SK-N-SH (cell line): ENCODE measurements around the gene FRK.

Source experiments
- EZH2phosphoT487 ChIP-seq: fragments of 200-600 bp; sonication (generic); IDR thresholded peaks from 2 replicates; pipeline ENCODE4 v1.6.1; 2017; ENCODE audit warnings: low read depth, mixed run types, mild to moderate bottlenecking, antibody characterized with exemption, moderate library complexity, borderline replicate concordance
- FOXJ3 ChIP-seq: sonication (generic); formaldehyde crosslinking; IDR thresholded peaks from 2 replicates; pipeline ENCODE4 v1.5.1; 2020; ENCODE audit warnings: mild to moderate bottlenecking, missing genetic modification reagents
- FOXM1 ChIP-seq: IDR thresholded peaks from 2 replicates; pipeline ENCODE4 v1.4.0; 2012; ENCODE audit warnings: low read depth, mild to moderate bottlenecking
- IRF3 ChIP-seq: fragments of 150-350 bp; IDR thresholded peaks from 2 replicates; pipeline ENCODE4 v1.6.1; 2016; ENCODE audit warnings: mild to moderate bottlenecking, low read depth, low read length
- MAX ChIP-seq: IDR thresholded peaks from 2 replicates; pipeline ENCODE4 v1.4.0; 2012; ENCODE audit warnings: low read depth
- NFIC ChIP-seq: IDR thresholded peaks from 2 replicates; pipeline ENCODE4 v1.4.0; 2012; ENCODE audit warnings: borderline replicate concordance
- TEAD4 ChIP-seq: IDR thresholded peaks from 2 replicates; pipeline ENCODE4 v1.4.0; 2012; ENCODE audit warnings: mild to moderate bottlenecking, borderline replicate concordance; ENCODE audit not compliant: insufficient read depth
- ZBTB33 ChIP-seq: IDR thresholded peaks from 2 replicates; pipeline ENCODE4 v1.4.0; 2012; ENCODE audit warnings: low read depth, borderline replicate concordance
- TF ChIP-seq, protein P1 (sequence below): fragments of 150-350 bp; IDR thresholded peaks from 2 replicates; pipeline ENCODE4 v1.6.1; 2017; ENCODE audit warnings: antibody characterized with exemption, low read length, low read depth, borderline replicate concordance
- TF ChIP-seq, protein P2 (sequence below): fragments of 200-600 bp; sonication (generic); IDR thresholded peaks from 2 replicates; pipeline ENCODE4 v1.6.1; 2017; ENCODE audit warnings: antibody characterized with exemption, mild to moderate bottlenecking, moderate library complexity

DNA sequence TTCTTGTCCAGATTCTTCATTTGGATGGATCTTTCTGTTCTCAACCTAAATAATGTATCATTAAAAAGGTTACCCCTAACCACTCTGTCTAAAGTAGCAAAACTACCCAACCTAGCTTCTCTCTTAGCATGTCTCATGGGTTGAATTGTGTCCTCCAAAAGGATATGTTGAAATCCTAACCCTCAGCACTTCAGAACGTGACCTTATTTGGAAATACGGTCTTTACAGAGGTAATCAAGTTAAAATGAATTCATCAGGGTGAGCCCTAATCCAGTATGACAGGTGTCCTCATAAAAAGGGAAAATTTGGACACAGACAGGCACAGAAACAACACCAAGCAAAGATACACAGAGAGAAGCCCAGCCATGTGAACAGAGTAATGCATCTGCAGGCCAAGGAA is 6.1 kb upstream of the FRK start:
- TF ChIP-seq NFIC: no peak
- TF ChIP-seq TEAD4: no peak
- TF ChIP-seq MAX: no peak
- no peak for TF ChIP-seq IRF3
- TF ChIP-seq, protein P1, sequence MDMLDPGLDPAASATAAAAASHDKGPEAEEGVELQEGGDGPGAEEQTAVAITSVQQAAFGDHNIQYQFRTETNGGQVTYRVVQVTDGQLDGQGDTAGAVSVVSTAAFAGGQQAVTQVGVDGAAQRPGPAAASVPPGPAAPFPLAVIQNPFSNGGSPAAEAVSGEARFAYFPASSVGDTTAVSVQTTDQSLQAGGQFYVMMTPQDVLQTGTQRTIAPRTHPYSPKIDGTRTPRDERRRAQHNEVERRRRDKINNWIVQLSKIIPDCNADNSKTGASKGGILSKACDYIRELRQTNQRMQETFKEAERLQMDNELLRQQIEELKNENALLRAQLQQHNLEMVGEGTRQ: no peak
- TF ChIP-seq, protein P2, sequence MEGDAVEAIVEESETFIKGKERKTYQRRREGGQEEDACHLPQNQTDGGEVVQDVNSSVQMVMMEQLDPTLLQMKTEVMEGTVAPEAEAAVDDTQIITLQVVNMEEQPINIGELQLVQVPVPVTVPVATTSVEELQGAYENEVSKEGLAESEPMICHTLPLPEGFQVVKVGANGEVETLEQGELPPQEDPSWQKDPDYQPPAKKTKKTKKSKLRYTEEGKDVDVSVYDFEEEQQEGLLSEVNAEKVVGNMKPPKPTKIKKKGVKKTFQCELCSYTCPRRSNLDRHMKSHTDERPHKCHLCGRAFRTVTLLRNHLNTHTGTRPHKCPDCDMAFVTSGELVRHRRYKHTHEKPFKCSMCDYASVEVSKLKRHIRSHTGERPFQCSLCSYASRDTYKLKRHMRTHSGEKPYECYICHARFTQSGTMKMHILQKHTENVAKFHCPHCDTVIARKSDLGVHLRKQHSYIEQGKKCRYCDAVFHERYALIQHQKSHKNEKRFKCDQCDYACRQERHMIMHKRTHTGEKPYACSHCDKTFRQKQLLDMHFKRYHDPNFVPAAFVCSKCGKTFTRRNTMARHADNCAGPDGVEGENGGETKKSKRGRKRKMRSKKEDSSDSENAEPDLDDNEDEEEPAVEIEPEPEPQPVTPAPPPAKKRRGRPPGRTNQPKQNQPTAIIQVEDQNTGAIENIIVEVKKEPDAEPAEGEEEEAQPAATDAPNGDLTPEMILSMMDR: no peak
- TF ChIP-seq ZBTB33: no peak
- no peak for TF ChIP-seq EZH2phosphoT487
- no peak for TF ChIP-seq FOXJ3 (CRISPR knock-in tag)
- no peak for TF ChIP-seq FOXM1
